Measurements from ENCODE around the gene KCNK5. TPM values are rescaled to one million over a fixed set of nuclear protein-coding genes. Genes with fewer than 3 reads are reported as not detected.

KCNK5 gene
- total and polyA plus RNA-seq, 7 donors = 0.06 to 0.24 (median 0.10) TPM; not detected in 1

- no peak overlapping the region for H3K4me3 ChIP-seq
- no peak overlapping the region for H3K27ac ChIP-seq
- WGBS, 3 donors = 78 to 96% (median 83%) methylated on average over 4 of the region's 4 CpGs
- peaks cover 0 to 10% (median 0%) of the 10 kb centered on the region in 3 donors for H3K27me3 ChIP-seq (ENCODE audit: insufficient read depth in 3 of 3, low read length in 2 of 3)
- peaks cover 11% of the 10 kb centered on the region for H3K9me3 ChIP-seq
- ATAC-seq (no peak), DNase-seq (no peak)
- no peaks in the 10 kb centered on the region for H3K36me3 ChIP-seq (ENCODE audit: insufficient read depth in 1 of 2, low read depth in 1 of 2)
- H3K4me1 ChIP-seq = no peaks in the 10 kb centered on the region
- intact Hi-C loops (cut with DNase I) = no loop called here
- no peak for TF ChIP-seq CTCF (IDR thresholded peaks at IDR 0.05)
These were observed 57.5 kb downstream of the KCNK5 start for GRCh38 chr6:39171489-39172376.

- intact Hi-C loops (cut with DNase I) = no loop called here
- 92 to 100% (median 96%) methylated on average over 3 of the region's 3 CpGs for WGBS, 3 donors
- no peak overlapping the region for H3K27ac ChIP-seq
These were observed 58.4 kb downstream of the KCNK5 start for GRCh38 chr6:39170860-39171259.

GRCh38 chr6:39170389-39170788 lies 58.9 kb downstream of the KCNK5 start:
- Histone ChIP-seq H3K4me1 (no peaks in the 10 kb centered on the region), H3K27me3 (ENCODE audit: insufficient read depth in 3 of 3, low read length in 2 of 3) (peaks cover 0 to 12% (median 0%) of the 10 kb centered on the region in 3 donors), H3K36me3 (ENCODE audit: insufficient read depth in 1 of 2, low read depth in 1 of 2) (no peaks in the 10 kb centered on the region), H3K27ac (no peak overlapping the region), H3K9me3 (peaks cover 8% of the 10 kb centered on the region), H3K4me3 (no peak overlapping the region)
- no peak for TF ChIP-seq CTCF (IDR thresholded peaks at IDR 0.05)
- ATAC-seq (no peak), DNase-seq (no peak)
- intact Hi-C loops (cut with DNase I) = no loop called here

More at GRCh38 chr6:39170860-39171259, 58.4 kb downstream of the KCNK5 start:
- H3K27me3 ChIP-seq (ENCODE audit: insufficient read depth in 3 of 3, low read length in 2 of 3) = peaks cover 0 to 12% (median 0%) of the 10 kb centered on the region in 3 donors
- DNase-seq = no peak
- ATAC-seq = no peak
- H3K4me1 ChIP-seq = no peaks in the 10 kb centered on the region
- peaks cover 8% of the 10 kb centered on the region for H3K9me3 ChIP-seq
- H3K36me3 ChIP-seq (ENCODE audit: insufficient read depth in 1 of 2, low read depth in 1 of 2) = no peaks in the 10 kb centered on the region
- no peak overlapping the region for H3K4me3 ChIP-seq
- no peak for TF ChIP-seq CTCF (IDR thresholded peaks at IDR 0.05)

- Histone ChIP-seq H3K4me1 (no peaks in the 10 kb centered on the region), H3K27ac (no peak overlapping the region), H3K36me3 (ENCODE audit: insufficient read depth in 1 of 2, low read depth in 1 of 2) (no peaks in the 10 kb centered on the region), H3K4me3 (no peak overlapping the region), H3K27me3 (ENCODE audit: insufficient read depth in 3 of 3, low read length in 2 of 3) (peaks cover 0 to 12% (median 0%) of the 10 kb centered on the region in 3 donors), H3K9me3 (peaks cover 8% of the 10 kb centered on the region)
- DNase-seq (no peak), ATAC-seq (no peak)
- intact Hi-C loops (cut with DNase I) = loop anchor here (5.0 to 10.0 kb wide), 2 partner anchors 138 to 195 kb away; no protein-coding TSS in a partner anchor
- no peak for TF ChIP-seq CTCF (IDR thresholded peaks at IDR 0.05)
- WGBS, 3 donors = 53 to 71% (median 54%) methylated on average over 14 of the region's 14 CpGs
These were observed 59.6 kb downstream of the KCNK5 start for GRCh38 chr6:39169448-39170344.

Measured in psoas muscle (tissue), 8 donors.